Measurements from ENCODE around the gene APOB. TPM values are rescaled to one million over a fixed set of nuclear protein-coding genes. Genes with fewer than 3 reads are reported as not detected.

The APOB gene
- total RNA-seq = under 1 TPM in 1 of 2 donors, not detected in 1; under 0.01 TPM

GRCh38 chr2:21043744-21044532 lies at the start of gene APOB:
TSS of gene APOB (minus strand) at chr2:21044073. CDS start at chr2:21043945, 128 bp downstream.

Other genes starting within 250 kb of the APOB start
- gene LDAH, start 221.0 kb downstream of the APOB start, total RNA-seq = 10 to 100 TPM; 17.2 to 23.3 TPM
- not detected for gene TDRD15, start 79.9 kb upstream of the APOB start, total RNA-seq

Data from melanocyte of skin (primary cell).